H1 (cell line): Measurements from ENCODE around the gene PRKCD. TPM values are rescaled to one million over a fixed set of nuclear protein-coding genes. Genes with fewer than 3 reads are reported as not detected.

ENCODE experiments used
- ASH2L ChIP-seq: fragments of 200-600, 300-600 bp; sonication (generic); IDR thresholded peaks from one replicate; pipeline ENCODE4 v1.7.1; 2017; ENCODE audit warnings: low read length
- BCL11A ChIP-seq, 2 experiments: IDR thresholded peaks; one replicate each; pipeline ENCODE4 v1.6.1; 2011; ENCODE audit warnings: low read depth in 2 of 2, low read length in 2 of 2, mild to moderate bottlenecking in 2 of 2
- BRCA1 ChIP-seq: IDR thresholded peaks from 2 replicates; pipeline ENCODE4 v1.6.1; 2012; ENCODE audit warnings: low read depth, low read length, improper control_type of control experiment
- CBX8 ChIP-seq: fragments of 300-800, 300-1000 bp; sonication (generic); IDR thresholded peaks from 2 replicates; pipeline ENCODE4 v1.7.1; 2016; ENCODE audit warnings: low read depth, low read length, borderline replicate concordance
- GABPA ChIP-seq: IDR thresholded peaks from 2 replicates; pipeline ENCODE4 v1.6.1; 2011; ENCODE audit warnings: mild to moderate bottlenecking, low read length, moderate library complexity, borderline replicate concordance; ENCODE audit not compliant: insufficient read depth
- PHF8 ChIP-seq: fragments of 200-600 bp; sonication (generic); conservative IDR thresholded peaks from 2 replicates; pipeline ENCODE4 v1.7.1; 2012; ENCODE audit warnings: low read depth, mild to moderate bottlenecking, inconsistent platforms, low read length, moderate library complexity
- SP1 ChIP-seq: IDR thresholded peaks from 2 replicates; pipeline ENCODE4 v1.6.1; 2011; ENCODE audit warnings: low read depth, low read length
- SUZ12 ChIP-seq: fragments of 200-600 bp; sonication (generic); IDR thresholded peaks from 2 replicates; pipeline ENCODE4 v1.6.1; 2012; ENCODE audit warnings: mild to moderate bottlenecking, inconsistent platforms, low read length, moderate library complexity, mixed read lengths
- TAF7 ChIP-seq: optimal IDR thresholded peaks from 2 replicates; pipeline ENCODE3; 2011; ENCODE audit warnings: low read depth, mild to moderate bottlenecking, inconsistent platforms, low read length, moderate library complexity, borderline replicate concordance
- polyA plus RNA-seq, 7 experiments: library from polyadenylated mRNA; depleted of rRNA in 3 of 7; stranded (reverse) in 5 of 7; unstranded in 2 of 7; fragments of >200 nt in 5 of 7; fragments of 200-250 nt in 2 of 7; gene quantifications; 1 replicate in 5 of 7; 2 replicates in 1 of 7; 4 replicates in 1 of 7; pipeline versions ENCODE4 v1.2.1 to v1.2.3, GENCODE V29; 2011 to 2013; ENCODE audit warnings: missing spikeins in 2 of 7, mixed read lengths in 2 of 7
- total RNA-seq: library from RNA; stranded (reverse); fragmentation: NEBNext Ultra II Directional; extraction: Animal tissue kit (Norgen Biotek cat#: 25700); gene quantifications from 2 replicates; pipeline ENCODE4 v1.2.1, GENCODE V29; 2021

The PRKCD gene
- total and polyA plus RNA-seq, 2 of the 8 experiments (the other 6 are each of a cell fraction or from before 2014, with no cell fraction given) = 22.6 to 23.9 TPM

GRCh38 chr3:53137221-53137620 lies 23.8 kb upstream of the PRKCD start (continued):
- TF ChIP-seq BRCA1 = no peak
- no peak for TF ChIP-seq PHF8
- no peak for TF ChIP-seq ASH2L
- no peak for TF ChIP-seq TAF7
- TF ChIP-seq GABPA = no peak
- TF ChIP-seq CBX8 = no peak
- TF ChIP-seq SP1 = no peak
- TF ChIP-seq BCL11A (IDR thresholded peaks at IDR 0.05; ENCODE audit: low read depth in 2 of 2, low read length in 2 of 2) = no peak
- TF ChIP-seq SUZ12 = no peak
